Liver (tissue), 9 donors: ENCODE data around the gene MLLT3. TPM values are rescaled to one million over a fixed set of nuclear protein-coding genes. Genes with fewer than 3 reads are reported as not detected.

Source experiments
- DNase-seq: peaks from one replicate; pipeline ENCODE4 v3.0.0-alpha.2; 2017; ENCODE audit warnings: low spot score
- H3K27ac ChIP-seq, 2 donors: one replicate each; pipeline ENCODE4 v1.7.0; 2013; ENCODE audit warnings: inconsistent platforms in 2 of 2, low read length in 2 of 2, control low read depth in 1 of 2, low read depth in 1 of 2, mild to moderate bottlenecking in 1 of 2
- H3K27me3 ChIP-seq, 4 donors: one replicate each; pipeline versions ENCODE4 v1.6.1 to v1.7.0; 2013; ENCODE audit warnings: low read length in 3 of 4, inconsistent platforms in 1 of 4, mild to moderate bottlenecking in 1 of 4, moderate library complexity in 1 of 4; ENCODE audit not compliant: control insufficient read depth in 4 of 4, insufficient read depth in 4 of 4
- H3K36me3 ChIP-seq, 4 donors: one replicate each; pipeline versions ENCODE4 v1.6.1 to v1.7.0; 2013; ENCODE audit warnings: low read length in 3 of 4, mild to moderate bottlenecking in 3 of 4, low read depth in 1 of 4, moderate library complexity in 1 of 4; ENCODE audit not compliant: control insufficient read depth in 4 of 4, insufficient read depth in 3 of 4
- H3K4me1 ChIP-seq, 4 donors: one replicate each; pipeline versions ENCODE4 v1.6.1 to v1.7.0; 2013; ENCODE audit warnings: low read length in 3 of 4, mild to moderate bottlenecking in 3 of 4, moderate library complexity in 1 of 4; ENCODE audit not compliant: control insufficient read depth in 4 of 4, insufficient read depth in 4 of 4
- H3K4me3 ChIP-seq, 3 donors: one replicate each; pipeline versions ENCODE4 v1.6.1 to v1.7.0; 2013; ENCODE audit warnings: low read length in 3 of 3, control low read depth in 1 of 3, low read depth in 1 of 3, mild to moderate bottlenecking in 1 of 3
- H3K9ac ChIP-seq, 2 donors: one replicate each; pipeline ENCODE4 v1.7.0; 2013; ENCODE audit warnings: low read length in 2 of 2, mild to moderate bottlenecking in 2 of 2, moderate library complexity in 2 of 2, control low read depth in 1 of 2, low read depth in 1 of 2
- H3K9me3 ChIP-seq, 4 donors: one replicate each; pipeline versions ENCODE4 v1.6.1 to v1.7.0; 2013; ENCODE audit warnings: low read length in 3 of 4; ENCODE audit not compliant: control insufficient read depth in 4 of 4
- CTCF ChIP-seq: fragments of 150-350 bp; IDR thresholded peaks from 2 replicates; pipeline ENCODE4 v1.5.1; 2017; ENCODE audit warnings: improper control_type of control experiment, low read depth, low read length; ENCODE audit not compliant: missing input control
- EGR1 ChIP-seq, 2 donors: IDR thresholded peaks; 2 replicates each; pipeline ENCODE4 v1.6.1; 2016 to 2018; ENCODE audit warnings: antibody characterized with exemption in 2 of 2, low read depth in 2 of 2
- FOXA1 ChIP-seq: IDR thresholded peaks from 2 replicates; pipeline ENCODE4 v1.6.1; 2016; ENCODE audit warnings: antibody characterized with exemption
- FOXA2 ChIP-seq: IDR thresholded peaks from 2 replicates; pipeline ENCODE4 v1.6.1; 2016; ENCODE audit warnings: antibody characterized with exemption
- GABPA ChIP-seq, 2 donors: IDR thresholded peaks in 1 of 2; conservative IDR thresholded peaks in 1 of 2; 2 replicates each; pipeline ENCODE4 v1.6.1; 2016; ENCODE audit warnings: antibody characterized with exemption in 2 of 2, mild to moderate bottlenecking in 1 of 2, moderate library complexity in 1 of 2
- HNF4A ChIP-seq, 2 donors: conservative IDR thresholded peaks; 2 replicates each; pipeline ENCODE4 v1.6.1; 2016; ENCODE audit warnings: antibody characterized with exemption in 2 of 2, mild to moderate bottlenecking in 2 of 2
- HNF4G ChIP-seq: IDR thresholded peaks from 2 replicates; pipeline ENCODE4 v1.6.1; 2016; ENCODE audit warnings: antibody characterized with exemption
- JUND ChIP-seq, 2 donors: IDR thresholded peaks; 2 replicates each; pipeline ENCODE4 v1.6.1; 2016; ENCODE audit warnings: antibody characterized with exemption in 2 of 2
- MAX ChIP-seq: IDR thresholded peaks from 2 replicates; pipeline ENCODE4 v1.6.1; 2016; ENCODE audit warnings: antibody characterized with exemption
- NR2F2 ChIP-seq: IDR thresholded peaks from 2 replicates; pipeline ENCODE4 v1.6.1; 2016; ENCODE audit warnings: antibody characterized with exemption
- RAD21 ChIP-seq, 2 donors: IDR thresholded peaks; 2 replicates each; pipeline ENCODE4 v1.6.1; 2016; ENCODE audit warnings: antibody characterized with exemption in 2 of 2, mild to moderate bottlenecking in 2 of 2
- REST ChIP-seq: IDR thresholded peaks from 2 replicates; pipeline ENCODE4 v1.6.1; 2016; ENCODE audit warnings: antibody characterized with exemption, mild to moderate bottlenecking
- RXRA ChIP-seq, 2 donors: IDR thresholded peaks; 2 replicates each; pipeline ENCODE4 v1.6.1; 2017 to 2018; ENCODE audit warnings: antibody characterized with exemption in 2 of 2, mild to moderate bottlenecking in 1 of 2
- SP1 ChIP-seq: IDR thresholded peaks from 2 replicates; pipeline ENCODE4 v1.6.1; 2018; ENCODE audit warnings: antibody characterized with exemption, mild to moderate bottlenecking
- TAF1 ChIP-seq: conservative IDR thresholded peaks from 2 replicates; pipeline ENCODE4 v1.6.1; 2016; ENCODE audit warnings: antibody characterized with exemption, mild to moderate bottlenecking
- YY1 ChIP-seq: IDR thresholded peaks from 2 replicates; pipeline ENCODE4 v1.6.1; 2016; ENCODE audit warnings: antibody characterized with exemption, mild to moderate bottlenecking
- WGBS: extraction: QIAGEN DNeasy Blood & Tissue Kit; methylation state at CpG from one replicate; pipeline ENCODE4 v1.1.7; 2013; 5-methylcytosine and 5-hydroxymethylcytosine counted together
- polyA plus RNA-seq, 2 donors: library from polyadenylated mRNA; stranded (reverse) in 1 of 2; unstranded in 1 of 2; fragments of 200-250 nt in 1 of 2; fragments of >200 nt in 1 of 2; fragmentation: Nextera tagmentation in 1 of 2; extraction: Ambion mirVana in 1 of 2; gene quantifications; one replicate each; pipeline versions ENCODE4 v1.2.1 to v1.2.3, GENCODE V29; 2013 to 2015
- total RNA-seq, 2 donors: library from RNA; depleted of rRNA; stranded (reverse); fragments of >200 nt; gene quantifications; one replicate each; pipeline ENCODE4 v1.2.3, GENCODE V29; 2014
- TF ChIP-seq, protein P1 (sequence below): IDR thresholded peaks from 2 replicates; pipeline ENCODE4 v1.6.1; 2016; ENCODE audit warnings: antibody characterized with exemption
- TF ChIP-seq, protein P2 (sequence below): IDR thresholded peaks from 2 replicates; pipeline ENCODE4 v1.6.1; 2016; ENCODE audit warnings: antibody characterized with exemption
- donor health status: healthy.
- donor health status: healthy.
- donor health status: healthy.
- donor health status: healthy.
- donor health status: healthy.

Gene MLLT3
- total and polyA plus RNA-seq, 4 donors: 0.79 to 25.5 (median 1.3) TPM

GRCh38 chr9:20305452-20305851 is 316.8 kb downstream of the MLLT3 start:
- Histone ChIP-seq H3K4me1 (no peaks in the 10 kb centered on the region), H3K4me3 (no peak overlapping the region), H3K27me3 (peaks cover 0 to 7% (median 0%) of the 10 kb centered on the region in 4 donors), H3K9ac (no peak overlapping the region), H3K36me3 (no peaks in the 10 kb centered on the region), H3K27ac (no peak overlapping the region), H3K9me3 (no peaks in the 10 kb centered on the region)
- TF ChIP-seq HNF4A (conservative IDR thresholded peaks at IDR 0.05): no peak
- no peak for TF ChIP-seq GABPA (IDR thresholded peaks at IDR 0.05 in 1 of 2, conservative IDR thresholded peaks at IDR 0.05 in 1 of 2)
- no peak for TF ChIP-seq HNF4G
- no peak for TF ChIP-seq YY1
- TF ChIP-seq RXRA (IDR thresholded peaks at IDR 0.05): no peak
- no peak for TF ChIP-seq FOXA2
- no peak for TF ChIP-seq REST
- TF ChIP-seq JUND (IDR thresholded peaks at IDR 0.05): no peak
- TF ChIP-seq EGR1 (IDR thresholded peaks at IDR 0.05; ENCODE audit: low read depth in 2 of 2): no peak
- WGBS: 80% methylated on average over 4 of the region's 4 CpGs
- no peak for DNase-seq

DNA sequence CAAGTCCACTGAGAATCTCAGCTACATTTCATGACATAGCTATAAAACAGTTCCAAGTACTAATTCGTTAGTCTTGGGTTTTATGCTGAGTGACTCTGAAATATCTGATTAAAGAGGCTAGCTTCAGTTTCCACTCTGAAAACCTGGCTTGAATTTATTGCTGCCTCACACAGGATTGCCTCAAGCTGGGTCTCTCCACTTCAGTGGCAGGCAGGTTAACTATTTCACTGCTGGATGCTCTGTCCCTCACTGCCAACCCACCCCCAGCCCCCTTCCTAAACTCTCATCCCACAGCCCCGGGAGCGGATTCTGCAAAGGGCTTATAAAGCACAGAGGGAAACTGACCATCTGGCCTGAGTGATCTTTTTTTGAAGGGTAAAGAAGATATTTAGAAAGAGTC is 318.3 kb downstream of the MLLT3 start:
- no peak overlapping the region for H3K27ac ChIP-seq
- no peak overlapping the region for H3K9ac ChIP-seq
- no peaks in the 10 kb centered on the region for H3K4me1 ChIP-seq
- TF ChIP-seq FOXA1 (no peak), HNF4G (no peak), CTCF (no peak), EGR1 (IDR thresholded peaks at IDR 0.05; ENCODE audit: low read depth in 2 of 2) (no peak), RAD21 (IDR thresholded peaks at IDR 0.05) (no peak), TAF1 (no peak), GABPA (IDR thresholded peaks at IDR 0.05 in 1 of 2, conservative IDR thresholded peaks at IDR 0.05 in 1 of 2) (no peak), JUND (IDR thresholded peaks at IDR 0.05) (no peak), REST (no peak), RXRA (IDR thresholded peaks at IDR 0.05) (no peak), HNF4A (conservative IDR thresholded peaks at IDR 0.05) (no peak), MAX (no peak), YY1 (no peak), FOXA2 (no peak), SP1 (no peak), NR2F2 (no peak)
- TF ChIP-seq, protein P1, sequence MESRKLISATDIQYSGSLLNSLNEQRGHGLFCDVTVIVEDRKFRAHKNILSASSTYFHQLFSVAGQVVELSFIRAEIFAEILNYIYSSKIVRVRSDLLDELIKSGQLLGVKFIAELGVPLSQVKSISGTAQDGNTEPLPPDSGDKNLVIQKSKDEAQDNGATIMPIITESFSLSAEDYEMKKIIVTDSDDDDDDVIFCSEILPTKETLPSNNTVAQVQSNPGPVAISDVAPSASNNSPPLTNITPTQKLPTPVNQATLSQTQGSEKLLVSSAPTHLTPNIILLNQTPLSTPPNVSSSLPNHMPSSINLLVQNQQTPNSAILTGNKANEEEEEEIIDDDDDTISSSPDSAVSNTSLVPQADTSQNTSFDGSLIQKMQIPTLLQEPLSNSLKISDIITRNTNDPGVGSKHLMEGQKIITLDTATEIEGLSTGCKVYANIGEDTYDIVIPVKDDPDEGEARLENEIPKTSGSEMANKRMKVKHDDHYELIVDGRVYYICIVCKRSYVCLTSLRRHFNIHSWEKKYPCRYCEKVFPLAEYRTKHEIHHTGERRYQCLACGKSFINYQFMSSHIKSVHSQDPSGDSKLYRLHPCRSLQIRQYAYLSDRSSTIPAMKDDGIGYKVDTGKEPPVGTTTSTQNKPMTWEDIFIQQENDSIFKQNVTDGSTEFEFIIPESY: no peak
- TF ChIP-seq, protein P2, sequence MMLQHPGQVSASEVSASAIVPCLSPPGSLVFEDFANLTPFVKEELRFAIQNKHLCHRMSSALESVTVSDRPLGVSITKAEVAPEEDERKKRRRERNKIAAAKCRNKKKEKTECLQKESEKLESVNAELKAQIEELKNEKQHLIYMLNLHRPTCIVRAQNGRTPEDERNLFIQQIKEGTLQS: no peak
- no peaks in the 10 kb centered on the region for H3K9me3 ChIP-seq
- no peaks in the 10 kb centered on the region for H3K36me3 ChIP-seq
- H3K27me3 ChIP-seq: peaks cover 0 to 7% (median 0%) of the 10 kb centered on the region in 4 donors
- DNase-seq: no peak
- no peak overlapping the region for H3K4me3 ChIP-seq
- 54% methylated on average over 3 of the region's 3 CpGs for WGBS
